Endodermal cell (in vitro differentiated cells): ENCODE results near the gene TSPAN9. TPM values are rescaled to one million over a fixed set of nuclear protein-coding genes. Genes with fewer than 3 reads are reported as not detected.

Experiments
- DNase-seq: peaks from one replicate; pipeline ENCODE4 v3.0.0-alpha.2; 2017
- H3K27ac ChIP-seq: 2 replicates; pipeline ENCODE4 v1.5.1; 2013; ENCODE audit warnings: mild to moderate bottlenecking, low read depth, low read length, moderate library complexity
- H3K27me3 ChIP-seq: 2 replicates; pipeline ENCODE4 v1.6.1; 2013; ENCODE audit warnings: mild to moderate bottlenecking, low read length, moderate library complexity; ENCODE audit not compliant: insufficient read depth, control insufficient read depth, poor library complexity, severe bottlenecking
- H3K36me3 ChIP-seq: 2 replicates; pipeline ENCODE4 v1.7.0; 2013; ENCODE audit warnings: mild to moderate bottlenecking, low read length, moderate library complexity; ENCODE audit not compliant: control insufficient read depth, insufficient read depth
- H3K4me1 ChIP-seq: one replicate; pipeline ENCODE4 v1.7.0; 2013; ENCODE audit warnings: low read length; ENCODE audit not compliant: control insufficient read depth, insufficient read depth
- H3K4me3 ChIP-seq: 2 replicates; pipeline ENCODE4 v1.5.1; 2013; ENCODE audit warnings: mild to moderate bottlenecking, low read length, moderate library complexity
- H3K9ac ChIP-seq: 2 replicates; pipeline ENCODE4 v1.6.1; 2013; ENCODE audit warnings: mild to moderate bottlenecking, low read length, moderate library complexity; ENCODE audit not compliant: poor library complexity, severe bottlenecking; ENCODE audit errors: extremely low read depth
- H3K9me3 ChIP-seq: 2 replicates; pipeline ENCODE4 v1.6.1; 2013; ENCODE audit warnings: mild to moderate bottlenecking, low read length, moderate library complexity; ENCODE audit not compliant: control insufficient read depth
- H3K27ac Mint-ChIP-seq: 2 replicates; pipeline ENCODE4 v1.8.0; 2020; ENCODE audit warnings: mixed read lengths
- H3K27me3 Mint-ChIP-seq: 2 replicates; pipeline ENCODE4 v1.8.0; 2021; ENCODE audit warnings: mild to moderate bottlenecking, mixed read lengths; ENCODE audit not compliant: insufficient read depth
- H3K36me3 Mint-ChIP-seq: 2 replicates; pipeline ENCODE4 v1.8.0; 2020; ENCODE audit warnings: low read depth, mixed read lengths
- H3K4me1 Mint-ChIP-seq: 2 replicates; pipeline ENCODE4 v1.8.0; 2020; ENCODE audit warnings: mixed read lengths
- H3K4me3 Mint-ChIP-seq: 2 replicates; pipeline ENCODE4 v1.8.0; 2020; ENCODE audit warnings: mild to moderate bottlenecking, moderate library complexity, mixed read lengths
- H3K9me3 Mint-ChIP-seq: 2 replicates; pipeline ENCODE4 v1.8.0; 2020; ENCODE audit warnings: mild to moderate bottlenecking, mixed read lengths
- WGBS, 2 experiments: methylation state at CpG; one replicate each; pipeline versions ENCODE4 v1.1.5 to v1.1.7; 2013; ENCODE audit warnings: missing lambda C conversion rate in 2 of 2, mixed read lengths in 1 of 2; ENCODE audit not compliant: insufficient coverage in 1 of 2, insufficient read length in 1 of 2; 5-methylcytosine and 5-hydroxymethylcytosine counted together
- total RNA-seq, 2 donors: library from RNA; stranded (reverse); fragmentation: NEBNext Ultra II Directional in 1 of 2; extraction: Animal tissue kit (Norgen Biotek cat#: 25700) in 1 of 2; gene quantifications; 2 replicates in 1 of 2; 3 replicates in 1 of 2; pipeline ENCODE4 v1.2.1, GENCODE V29; 2021
- TF ChIP-seq, protein P1 (sequence below): fragments of 200-600 bp; sonication (generic); conservative IDR thresholded peaks from 2 replicates; pipeline ENCODE4 v1.5.0; 2021; ENCODE audit warnings: antibody characterized with exemption, mild to moderate bottlenecking

TSPAN9 gene
- total RNA-seq, 2 donors from 2014 or later: 31.9 to 80.8 TPM

DNA sequence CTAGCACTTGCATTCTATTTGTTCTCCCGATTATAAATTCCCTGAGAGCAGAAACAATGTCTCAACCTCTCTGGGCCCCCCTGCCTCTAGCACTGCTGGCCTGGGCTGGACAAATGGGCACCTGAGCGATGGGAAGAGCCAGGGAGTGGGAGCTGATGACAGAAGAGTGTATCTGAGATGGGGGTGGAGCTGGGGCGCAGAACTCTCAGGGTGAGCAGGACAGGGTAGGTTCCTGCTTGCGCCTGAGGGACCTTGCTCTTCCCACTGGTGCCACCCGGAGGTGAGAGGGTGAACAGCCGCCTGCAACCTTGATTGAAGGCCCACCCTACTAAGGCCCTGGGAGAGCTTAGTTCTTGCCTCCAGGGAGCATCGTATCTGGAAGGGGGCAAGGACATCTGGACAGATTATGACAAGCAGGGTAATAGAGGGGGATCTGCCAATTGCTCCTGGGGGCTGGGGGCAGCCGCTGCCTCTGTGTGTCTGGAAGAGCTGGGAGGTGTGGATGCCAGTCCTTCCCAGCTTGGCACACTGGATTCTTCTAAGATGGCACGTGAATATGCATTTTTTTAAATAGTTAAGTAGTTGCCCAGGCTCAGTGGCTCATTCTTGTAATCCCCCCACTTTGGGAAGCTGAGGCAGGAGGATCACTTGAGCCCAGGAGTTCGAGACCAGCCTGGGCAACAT, 43.0 kb upstream of the TSPAN9 start:
- H3K27me3 Mint-ChIP-seq: no peaks in the 10 kb centered on the region
- no peaks in the 10 kb centered on the region for H3K9me3 Mint-ChIP-seq
- no peak overlapping the region for H3K9ac ChIP-seq
- H3K4me3 ChIP-seq: no peak overlapping the region
- H3K36me3 ChIP-seq: peaks cover 26% of the 10 kb centered on the region
- H3K36me3 Mint-ChIP-seq: peaks cover 37% of the 10 kb centered on the region
- H3K4me1 Mint-ChIP-seq: peaks cover 22% of the 10 kb centered on the region
- H3K4me3 Mint-ChIP-seq: no peak overlapping the region
- H3K27ac Mint-ChIP-seq: peak overlapping the region; percentile 71
- WGBS, 2 experiments: 56 to 68% methylated on average over 3 to 10 of the region's 10 CpGs
- no peaks in the 10 kb centered on the region for H3K27me3 ChIP-seq
- no peak overlapping the region for H3K27ac ChIP-seq
- no peaks in the 10 kb centered on the region for H3K9me3 ChIP-seq
- TF ChIP-seq, protein P1, sequence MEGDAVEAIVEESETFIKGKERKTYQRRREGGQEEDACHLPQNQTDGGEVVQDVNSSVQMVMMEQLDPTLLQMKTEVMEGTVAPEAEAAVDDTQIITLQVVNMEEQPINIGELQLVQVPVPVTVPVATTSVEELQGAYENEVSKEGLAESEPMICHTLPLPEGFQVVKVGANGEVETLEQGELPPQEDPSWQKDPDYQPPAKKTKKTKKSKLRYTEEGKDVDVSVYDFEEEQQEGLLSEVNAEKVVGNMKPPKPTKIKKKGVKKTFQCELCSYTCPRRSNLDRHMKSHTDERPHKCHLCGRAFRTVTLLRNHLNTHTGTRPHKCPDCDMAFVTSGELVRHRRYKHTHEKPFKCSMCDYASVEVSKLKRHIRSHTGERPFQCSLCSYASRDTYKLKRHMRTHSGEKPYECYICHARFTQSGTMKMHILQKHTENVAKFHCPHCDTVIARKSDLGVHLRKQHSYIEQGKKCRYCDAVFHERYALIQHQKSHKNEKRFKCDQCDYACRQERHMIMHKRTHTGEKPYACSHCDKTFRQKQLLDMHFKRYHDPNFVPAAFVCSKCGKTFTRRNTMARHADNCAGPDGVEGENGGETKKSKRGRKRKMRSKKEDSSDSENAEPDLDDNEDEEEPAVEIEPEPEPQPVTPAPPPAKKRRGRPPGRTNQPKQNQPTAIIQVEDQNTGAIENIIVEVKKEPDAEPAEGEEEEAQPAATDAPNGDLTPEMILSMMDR: peak; percentile 97
- peaks cover 7% of the 10 kb centered on the region for H3K4me1 ChIP-seq
- peak; percentile 97 for DNase-seq

DNA sequence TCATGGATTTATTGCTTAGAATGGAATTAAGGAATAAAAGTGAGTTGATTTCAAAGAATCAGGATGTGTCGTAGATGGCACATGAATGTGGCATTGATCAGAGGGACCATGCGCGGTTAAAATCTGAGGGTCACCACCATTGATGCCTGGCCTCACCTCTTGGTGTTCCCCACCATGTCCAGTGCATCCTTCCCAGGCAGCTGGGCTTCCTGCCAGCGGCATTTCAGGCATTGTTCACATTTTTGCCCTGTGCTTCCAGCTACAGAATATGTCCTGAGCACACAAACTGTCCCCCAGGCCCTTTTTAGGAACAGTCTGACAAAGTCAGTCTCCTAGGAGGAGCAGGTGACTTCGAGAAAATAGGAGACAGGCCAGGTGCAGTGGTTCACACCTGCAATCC, 42.0 kb upstream of the TSPAN9 start:
- Mint-ChIP-seq H3K27ac (no peak overlapping the region), H3K36me3 (peaks cover 37% of the 10 kb centered on the region), H3K27me3 (no peaks in the 10 kb centered on the region), H3K4me1 (peaks cover 17% of the 10 kb centered on the region), H3K9me3 (no peaks in the 10 kb centered on the region), H3K4me3 (no peak overlapping the region)
- Histone ChIP-seq H3K4me3 (no peak overlapping the region), H3K27ac (no peak overlapping the region), H3K4me1 (peaks cover 7% of the 10 kb centered on the region), H3K36me3 (peaks cover 26% of the 10 kb centered on the region), H3K27me3 (no peaks in the 10 kb centered on the region), H3K9ac (no peak overlapping the region), H3K9me3 (no peaks in the 10 kb centered on the region)
- WGBS, 2 experiments: 97 to 100% methylated on average over 4 to 5 of the region's 5 CpGs
- DNase-seq: no peak
- TF ChIP-seq, protein P1: no peak

DNA sequence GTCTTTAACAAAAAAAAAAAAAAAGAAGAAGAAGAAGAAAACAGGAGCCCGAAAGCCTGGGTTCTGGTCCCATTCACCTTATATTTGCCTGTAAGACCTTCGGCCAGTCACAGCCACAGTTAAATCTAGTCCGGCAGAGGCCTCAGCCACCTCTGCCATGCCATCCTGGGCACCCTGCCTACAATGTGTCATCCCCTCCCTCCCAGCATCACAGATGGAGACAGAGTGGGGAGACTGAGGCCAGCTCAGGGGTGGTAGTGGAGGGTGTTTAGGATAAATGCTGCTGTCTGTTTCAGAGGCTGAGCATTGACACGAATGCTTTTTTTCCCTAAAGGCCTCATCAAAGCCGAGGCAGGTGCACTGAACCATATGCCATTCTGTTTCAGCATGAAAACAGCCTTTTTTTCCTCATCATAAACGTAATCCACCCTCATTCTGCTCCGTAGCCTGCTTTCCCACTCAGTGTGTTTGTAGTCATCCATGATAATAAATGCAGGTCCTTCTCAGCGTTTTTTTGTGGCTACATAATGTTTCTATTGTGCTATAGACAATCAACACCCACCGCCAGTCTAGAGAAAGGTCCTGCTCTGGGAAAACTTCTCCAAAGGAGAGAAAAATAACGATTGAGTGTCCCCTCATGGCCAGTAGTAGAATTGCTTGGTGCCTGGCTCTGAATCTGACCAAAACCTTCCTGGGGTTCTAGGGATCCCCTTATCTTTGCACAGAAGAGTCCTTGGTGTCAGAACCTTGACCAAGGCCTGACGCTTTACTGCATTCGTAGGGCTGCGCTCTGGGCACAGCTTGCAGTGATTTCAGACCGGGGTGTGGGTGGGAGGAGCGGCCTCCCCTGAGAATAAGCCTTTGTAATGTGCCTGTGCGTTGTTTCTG, 41.1 kb upstream of the TSPAN9 start:
- Mint-ChIP-seq H3K4me1 (peaks cover 10% of the 10 kb centered on the region), H3K27me3 (no peaks in the 10 kb centered on the region), H3K27ac (peak overlapping the region; percentile 72), H3K36me3 (peaks cover 36% of the 10 kb centered on the region), H3K9me3 (no peaks in the 10 kb centered on the region), H3K4me3 (no peak overlapping the region)
- Histone ChIP-seq H3K27me3 (no peaks in the 10 kb centered on the region), H3K4me3 (no peak overlapping the region), H3K36me3 (peaks cover 26% of the 10 kb centered on the region), H3K4me1 (peaks cover 1% of the 10 kb centered on the region), H3K27ac (peak overlapping the region; percentile 64), H3K9ac (no peak overlapping the region), H3K9me3 (no peaks in the 10 kb centered on the region)
- DNase-seq: peak; percentile 51
- WGBS, 2 experiments: 82 to 86% methylated on average over 10 to 16 of the region's 16 CpGs
- TF ChIP-seq, protein P1: peak; percentile 79
